HEK293 (cell line): ENCODE results near the gene UGT3A1.

ENCODE experiments used
- AEBP2 ChIP-seq: fragments of 450-650 bp; formaldehyde crosslinking; IDR thresholded peaks from 2 replicates; pipeline ENCODE4 v1.5.1; 2016; ENCODE audit warnings: missing biosample characterization, missing genetic modification characterization, borderline replicate concordance
- CTCF ChIP-seq: fragments of 450-650 bp; formaldehyde crosslinking; IDR thresholded peaks from 2 replicates; pipeline ENCODE4 v1.5.1; 2016; ENCODE audit warnings: missing biosample characterization, missing genetic modification characterization
- REST ChIP-seq: fragments of 450-650 bp; formaldehyde crosslinking; IDR thresholded peaks from 2 replicates; pipeline ENCODE4 v1.5.1; 2016; ENCODE audit warnings: missing biosample characterization, missing genetic modification characterization
- ZBTB20 ChIP-seq: fragments of 450-650 bp; formaldehyde crosslinking; IDR thresholded peaks from 2 replicates; pipeline ENCODE4 v1.5.1; 2016; ENCODE audit warnings: missing biosample characterization, missing genetic modification characterization
- ZNF138 ChIP-seq: fragments of 450-650 bp; formaldehyde crosslinking; IDR thresholded peaks from 2 replicates; pipeline ENCODE4 v1.5.1; 2016; ENCODE audit warnings: missing biosample characterization, missing genetic modification characterization, borderline replicate concordance
- ZNF394 ChIP-seq: fragments of 450-650 bp; formaldehyde crosslinking; IDR thresholded peaks from 2 replicates; pipeline ENCODE4 v1.5.1; 2016; ENCODE audit warnings: missing biosample characterization, missing genetic modification characterization, mild to moderate bottlenecking, moderate library complexity, borderline replicate concordance
- ZNF416 ChIP-seq: fragments of 450-650 bp; formaldehyde crosslinking; IDR thresholded peaks from 2 replicates; pipeline ENCODE4 v1.5.1; 2016; ENCODE audit warnings: missing biosample characterization, missing genetic modification characterization
- ZNF654 ChIP-seq: fragments of 450-650 bp; formaldehyde crosslinking; IDR thresholded peaks from 2 replicates; pipeline ENCODE4 v1.5.1; 2016; ENCODE audit warnings: low read depth, missing biosample characterization, missing genetic modification characterization

- peak; percentile 19; the same call in 1 of the 2 replicates for TF ChIP-seq CTCF (tag by site-specific recombination)
- no peak for TF ChIP-seq AEBP2
- TF ChIP-seq ZNF138 (tag by site-specific recombination): no peak
- TF ChIP-seq ZBTB20 (tag by site-specific recombination): no peak
- TF ChIP-seq ZNF654 (tag by site-specific recombination): no peak
- no peak for TF ChIP-seq ZNF416 (tag by site-specific recombination)
- no peak for TF ChIP-seq ZNF394
- TF ChIP-seq REST (tag by site-specific recombination): no peak
These were observed 27.8 kb downstream of the UGT3A1 start for GRCh38 chr5:35963381-35963843.
